Bronchial epithelial cell (primary cell): ENCODE results near the gene NR2E1. TPM values are rescaled to one million over a fixed set of nuclear protein-coding genes. Genes with fewer than 3 reads are reported as not detected.
A peak's percentile ranks its signal among the peaks of the same experiment; 100 is the strongest.

Experiments used
- DNase-seq: peaks from one replicate; pipeline ENCODE4 v3.0.0-alpha.2; 2010; ENCODE audit warnings: low read depth
- FAIRE-seq: peaks from 2 replicates; lab custom pipeline; 2011; peaks lifted over from hg19 to GRCh38; lab: Jason Lieb, UNC
- H3K27me3 ChIP-seq: 2 replicates; pipeline ENCODE4 v1.5.1; 2011; ENCODE audit warnings: low read length; ENCODE audit not compliant: control insufficient read depth, insufficient read depth
- H3K36me3 ChIP-seq: 2 replicates; pipeline ENCODE4 v1.5.1; 2011; ENCODE audit warnings: low read length; ENCODE audit not compliant: control insufficient read depth, insufficient read depth
- H3K4me3 ChIP-seq: 2 replicates; pipeline ENCODE4 v1.5.1; 2011; ENCODE audit warnings: mild to moderate bottlenecking, low read depth, low read length, control low read depth
- CTCF ChIP-seq: IDR thresholded peaks from 2 replicates; pipeline ENCODE4 v1.5.1; 2011; ENCODE audit warnings: mild to moderate bottlenecking, moderate library complexity, low read length, control low read depth, inconsistent platforms; ENCODE audit not compliant: insufficient read depth, severe bottlenecking
- total RNA-seq: library from RNA; depleted of rRNA; stranded (reverse); fragments of >200 nt; gene quantifications from 2 replicates; pipeline ENCODE4 v1.2.1, GENCODE V29; 2014

Gene NR2E1
- total RNA-seq, 1 donor from 2014 or later, result not detected

- H3K36me3 ChIP-seq, result no peaks in the 10 kb centered on the region
- H3K4me3 ChIP-seq, result no peak overlapping the region
- DNase-seq (peak; percentile 40), FAIRE-seq (no peak)
- H3K27me3 ChIP-seq, result peaks cover 81% of the 10 kb centered on the region
- no peak for TF ChIP-seq CTCF
Measured at GRCh38 chr6:108163644-108164542, 1.9 kb upstream of the NR2E1 start.

GRCh38 chr6:108164543-108164814, 1.3 kb upstream of the NR2E1 start:
- TF ChIP-seq CTCF, result no peak
- no peak for FAIRE-seq

GRCh38 chr6:108164815-108165706, 761 bp upstream of the NR2E1 start:
- Histone ChIP-seq H3K4me3 (no peak overlapping the region), H3K36me3 (no peaks in the 10 kb centered on the region), H3K27me3 (peaks cover 85% of the 10 kb centered on the region)
- DNase-seq (no peak), FAIRE-seq (no peak)
- no peak for TF ChIP-seq CTCF

More at GRCh38 chr6:108164543-108164814, 1.3 kb upstream of the NR2E1 start:
- Histone ChIP-seq H3K4me3 (no peak overlapping the region), H3K27me3 (peaks cover 84% of the 10 kb centered on the region), H3K36me3 (no peaks in the 10 kb centered on the region)
- no peak for DNase-seq

- Histone ChIP-seq H3K36me3 (no peaks in the 10 kb centered on the region), H3K27me3 (peaks cover 83% of the 10 kb centered on the region), H3K4me3 (no peak overlapping the region)
- TF ChIP-seq CTCF, result no peak
- FAIRE-seq (no peak), DNase-seq (no peak)
Measured at GRCh38 chr6:108166664-108167448, 1.0 kb downstream of the NR2E1 start.

GRCh38 chr6:108167449-108168089, 1.7 kb downstream of the NR2E1 start:
- FAIRE-seq, result no peak

More at GRCh38 chr6:108167449-108168089, 1.7 kb downstream of the NR2E1 start:
- no peak for TF ChIP-seq CTCF
- Histone ChIP-seq H3K27me3 (peaks cover 82% of the 10 kb centered on the region), H3K4me3 (no peak overlapping the region), H3K36me3 (no peaks in the 10 kb centered on the region)
- DNase-seq, result no peak
